Heart left ventricle (tissue), 16 donors: Measurements from ENCODE around the gene C2orf49. TPM values are rescaled to one million over a fixed set of nuclear protein-coding genes. Genes with fewer than 3 reads are reported as not detected.

Experiments
- ATAC-seq, 4 donors: fragments of 200-7000 bp; cut with Tn5 transposase; one replicate each; pipeline ENCODE4 v1.9.1; 2020 to 2022; ENCODE audit warnings: moderate library complexity in 4 of 4, mild to moderate bottlenecking in 3 of 4, moderate number of reproducible peaks in 1 of 4
- DNase-seq, 5 donors: peaks; one replicate each; pipeline ENCODE4 v3.0.0-alpha.2; 2020
- H3K27ac ChIP-seq, 12 donors: fragments of 200-600 bp; sonication (generic) in 4 of 12; one replicate each; pipeline versions ENCODE4 v1.5.0 to v1.8.0; 2016 to 2022; ENCODE audit warnings: mild to moderate bottlenecking in 2 of 12
- H3K27me3 ChIP-seq, 9 donors: fragments of 200-600 bp; sonication (generic) in 2 of 9; one replicate each; pipeline versions ENCODE4 v1.5.1 to v1.8.0; 2016 to 2022; ENCODE audit warnings: mild to moderate bottlenecking in 3 of 9
- H3K36me3 ChIP-seq, 9 donors: fragments of 200-600 bp; sonication (generic) in 2 of 9; one replicate each; pipeline versions ENCODE4 v1.5.0 to v1.8.0; 2018 to 2022; ENCODE audit warnings: mild to moderate bottlenecking in 2 of 9
- H3K4me1 ChIP-seq, 12 donors: fragments of 200-600 bp; sonication (generic) in 4 of 12; one replicate each; pipeline versions ENCODE4 v1.5.0 to v1.8.0; 2016 to 2022; ENCODE audit warnings: mild to moderate bottlenecking in 3 of 12
- H3K4me3 ChIP-seq, 12 donors: fragments of 200-600 bp; sonication (generic) in 4 of 12; one replicate each; pipeline versions ENCODE4 v1.5.0 to v1.8.0; 2017 to 2022; ENCODE audit warnings: mild to moderate bottlenecking in 9 of 12, moderate library complexity in 4 of 12
- H3K9me3 ChIP-seq, 12 donors: fragments of 200-600 bp; sonication (generic) in 4 of 12; one replicate each; pipeline versions ENCODE4 v1.5.0 to v1.8.0; 2016 to 2022; ENCODE audit warnings: mild to moderate bottlenecking in 1 of 12
- CTCF ChIP-seq, 12 donors: fragments of 200-600 bp; sonication (generic) in 4 of 12; IDR thresholded peaks; one replicate each; pipeline versions ENCODE4 v1.5.0 to v1.8.0; 2018 to 2022; ENCODE audit warnings: antibody characterized with exemption in 12 of 12, mild to moderate bottlenecking in 5 of 12
- POLR2A ChIP-seq, 2 donors: fragments of 450-650 bp; IDR thresholded peaks; one replicate each; pipeline ENCODE4 v1.6.1; 2017; ENCODE audit warnings: antibody characterized with exemption in 2 of 2, mild to moderate bottlenecking in 2 of 2, moderate library complexity in 2 of 2
- WGBS, 4 donors: extraction: QIAGEN DNeasy Blood & Tissue Kit in 2 of 4; methylation state at CpG; one replicate each; pipeline versions ENCODE4 v1.1.5 to v1.1.7; 2013 to 2018; 5-methylcytosine and 5-hydroxymethylcytosine counted together
- intact Hi-C, 10 donors: fragments of 100-400 bp; cut with DNase I; formaldehyde crosslinking; loops; one replicate each; pipeline versions ENCODE4 v1.11.1 to v1.14.2; 2022
- polyA plus RNA-seq, 2 donors: library from polyadenylated mRNA; stranded (reverse); fragments of 200-250 nt; gene quantifications; one replicate each; pipeline ENCODE4 v1.2.3, GENCODE V29; 2013
- total RNA-seq, 9 donors: library from RNA; depleted of rRNA in 2 of 9; stranded (reverse); fragments of >200 nt in 2 of 9; fragmentation: NEBNext Ultra II Directional in 3 of 9; extraction: Animal tissue kit (Norgen Biotek cat#: 25700) in 3 of 9; gene quantifications; one replicate each; pipeline versions ENCODE4 v1.1.0 to v1.2.4, GENCODE V29; 2016 to 2023
- donor health status: ischemic (EF 13 %, LVEDD 7.1; RV severe dilation, severe dysfunction).
- donor health status: healthy with polysubstance abuse.
- donor health status: DM: no; HTN: yes; CAD: no.
- donor health status: DM: no; HTN: no; CAD: no.
- donor health status: ischemic (EF 25% LVEDD 6.9; RV normal size, moderate dysfunction).
- donor health status: ischemic (EF 25% LVEDD 5.7; RV mildly dilated, moderate dysfunction).
- donor health status: healthy.
- donor health status: DM: yes; HTN: yes; CAD: no.
- donor health status: ischemic (EF 35%, LVEDD 5.7; RV mildly dilated, moderate dysfunction).
- donor health status: nonischemic (EF 11% LVEDD 7.7; RV severe dilation, severe dysfunction).
- donor health status: DM: yes; HTN: yes; CAD: no.
- donor health status: PGD.
- donor health status: ischemic (EF 29% LVEDD 5.4; RV normal size, mild dysfunction).
- donor health status: nonischemic (EF 23%, LVEDD 6.1; RV moderate dilation, normal function).

Gene C2orf49
- total and polyA plus RNA-seq, 11 donors, result 12.1 to 21.7 (median 15.6) TPM

- WGBS, 4 donors, result 31 to 38% (median 33%) methylated on average over 16 of the region's 16 CpGs
- H3K4me1 ChIP-seq, result peaks cover 0 to 38% (median 13%) of the 10 kb centered on the region in 12 donors
- H3K27me3 ChIP-seq, result no peaks in the 10 kb centered on the region
- peak overlapping the region in 11 of 12 donors; percentile 39 to 81 (median 68) for H3K27ac ChIP-seq
- ATAC-seq (peak; percentile 12 to 41 (median 36)), DNase-seq (peak in 3 of 5 donors; percentile 24 to 32 (median 30))
- TF ChIP-seq POLR2A (IDR thresholded peaks at IDR 0.05) (no peak), CTCF (IDR thresholded peaks at IDR 0.05) (no peak)
- no peaks in the 10 kb centered on the region for H3K9me3 ChIP-seq
- peak overlapping the region in 11 of 12 donors; percentile 35 to 93 (median 65) for H3K4me3 ChIP-seq
- peaks cover 0 to 5% (median 0%) of the 10 kb centered on the region in 9 donors for H3K36me3 ChIP-seq
- intact Hi-C loops, result no loop called here
These were observed 8.8 kb upstream of the C2orf49 start for GRCh38 chr2:105328281-105329196.

GRCh38 chr2:105329197-105329554, 8.2 kb upstream of the C2orf49 start:
- peak in 3 of 4 donors; percentile 13 to 38 (median 34) for ATAC-seq
- peak in 1 of 5 donors; percentile 26 for DNase-seq
- Histone ChIP-seq H3K4me3 (peak overlapping the region in 11 of 12 donors; percentile 35 to 93 (median 65)), H3K4me1 (peaks cover 0 to 38% (median 13%) of the 10 kb centered on the region in 12 donors), H3K27ac (peak overlapping the region in 11 of 12 donors; percentile 39 to 81 (median 68)), H3K9me3 (no peaks in the 10 kb centered on the region), H3K27me3 (no peaks in the 10 kb centered on the region), H3K36me3 (peaks cover 0 to 9% (median 0%) of the 10 kb centered on the region in 9 donors)
- intact Hi-C loops, result no loop called here
- 1% methylated on average over 10 to 17 of the region's 17 CpGs for WGBS, 4 donors
- TF ChIP-seq POLR2A (IDR thresholded peaks at IDR 0.05), result no peak
- TF ChIP-seq CTCF (IDR thresholded peaks at IDR 0.05), result no peak

DNA sequence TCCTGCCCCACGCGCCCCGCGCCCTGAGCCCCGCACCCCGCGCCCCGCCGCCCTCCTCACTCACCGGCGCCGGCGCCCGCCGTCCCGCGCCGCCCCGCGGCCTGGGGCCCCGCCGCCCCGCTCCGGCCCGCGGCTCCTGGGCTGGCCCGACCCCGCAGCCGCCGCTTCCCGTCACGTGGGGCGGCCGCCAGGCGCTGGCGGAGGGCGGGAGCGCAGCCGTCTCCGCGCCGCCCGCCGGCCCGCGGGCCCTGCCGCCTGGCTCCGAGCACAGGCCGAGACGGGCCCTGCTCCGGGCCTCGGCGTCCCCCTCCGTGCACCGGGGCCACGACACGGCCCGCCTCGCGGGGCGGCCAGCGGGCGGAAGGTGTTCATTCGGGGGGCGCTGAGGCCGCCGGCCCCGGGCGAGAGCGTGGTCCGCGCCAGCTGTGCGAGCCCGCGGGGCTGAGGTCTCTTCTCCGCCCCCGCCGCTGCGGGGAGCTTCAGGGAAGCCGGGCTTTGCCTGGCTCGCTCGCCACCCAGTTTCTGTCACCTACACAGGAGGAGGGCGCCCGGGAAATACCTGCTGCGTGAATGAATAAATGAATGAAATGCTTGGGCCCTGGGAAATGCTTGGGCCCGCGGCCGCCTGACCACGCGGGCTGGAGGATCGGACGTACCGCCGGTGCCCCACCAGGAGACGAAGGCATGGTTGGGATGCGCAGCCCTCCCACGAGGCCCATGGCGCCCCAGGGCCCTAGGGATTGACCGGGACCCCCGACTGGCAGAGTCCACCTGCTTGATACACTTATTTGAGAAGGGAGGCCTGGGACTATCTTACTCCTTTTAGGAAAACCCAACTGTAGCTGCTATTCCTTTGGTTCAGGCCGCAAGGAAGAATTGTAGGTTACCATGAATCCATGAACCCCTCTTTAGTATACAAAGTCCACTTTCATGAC, 7.5 kb upstream of the C2orf49 start, which contains the start of gene TGFBRAP1:
TSS of gene TGFBRAP1 (minus strand) at position 175 of the 935 bp plus-strand sequence. CDS start 21,434 bp downstream, outside the sequence.
- H3K27me3 ChIP-seq, result no peaks in the 10 kb centered on the region
- H3K36me3 ChIP-seq, result peaks cover 0 to 16% (median 0%) of the 10 kb centered on the region in 9 donors
- intact Hi-C loops, result no loop called here
- ATAC-seq, result peak in 3 of 4 donors; percentile 69 to 88 (median 87)
- peak within 1 kb of the TSS in 11 of 12 donors; percentile 71 to 90 (median 85) for H3K27ac ChIP-seq
- peak; percentile 56 to 76 (median 61) for DNase-seq
- peak within 1 kb of the TSS; percentile 50 to 93 (median 76) for H3K4me3 ChIP-seq
- no peaks in the 10 kb centered on the region for H3K9me3 ChIP-seq
- peaks cover 0 to 33% (median 13%) of the 10 kb centered on the region in 12 donors for H3K4me1 ChIP-seq
- 2 to 20% (median 4%) methylated on average over 5 to 101 of the region's 101 CpGs for WGBS, 4 donors
- TF ChIP-seq CTCF (IDR thresholded peaks at IDR 0.05) (no peak), POLR2A (IDR thresholded peaks at IDR 0.05) (no peak)
